GM12891 (cell line): ENCODE results near the gene METRN.

ENCODE experiments used
- PAX5 ChIP-seq: IDR thresholded peaks from 2 replicates; pipeline ENCODE4 v1.6.1; 2011; ENCODE audit warnings: low read length, moderate library complexity, mild to moderate bottlenecking; ENCODE audit not compliant: insufficient read depth, severe bottlenecking
- POLR2A ChIP-seq: IDR thresholded peaks from 2 replicates; pipeline ENCODE4 v1.6.1; 2011; ENCODE audit warnings: low read depth, low read length, control low read depth
- POLR2AphosphoS5 ChIP-seq: IDR thresholded peaks from 2 replicates; pipeline ENCODE4 v1.6.1; 2011; ENCODE audit warnings: low read depth, low read length, control low read depth
- POU2F2 ChIP-seq: IDR thresholded peaks from 2 replicates; pipeline ENCODE4 v1.6.1; 2011; ENCODE audit warnings: low read depth, mild to moderate bottlenecking, control low read depth, low read length, moderate library complexity
- SPI1 ChIP-seq: IDR thresholded peaks from 2 replicates; pipeline ENCODE4 v1.6.1; 2011; ENCODE audit warnings: low read depth, low read length, control low read depth
- TAF1 ChIP-seq: IDR thresholded peaks from 2 replicates; pipeline ENCODE4 v1.6.1; 2011; ENCODE audit warnings: low read depth, low read length, control low read depth

DNA sequence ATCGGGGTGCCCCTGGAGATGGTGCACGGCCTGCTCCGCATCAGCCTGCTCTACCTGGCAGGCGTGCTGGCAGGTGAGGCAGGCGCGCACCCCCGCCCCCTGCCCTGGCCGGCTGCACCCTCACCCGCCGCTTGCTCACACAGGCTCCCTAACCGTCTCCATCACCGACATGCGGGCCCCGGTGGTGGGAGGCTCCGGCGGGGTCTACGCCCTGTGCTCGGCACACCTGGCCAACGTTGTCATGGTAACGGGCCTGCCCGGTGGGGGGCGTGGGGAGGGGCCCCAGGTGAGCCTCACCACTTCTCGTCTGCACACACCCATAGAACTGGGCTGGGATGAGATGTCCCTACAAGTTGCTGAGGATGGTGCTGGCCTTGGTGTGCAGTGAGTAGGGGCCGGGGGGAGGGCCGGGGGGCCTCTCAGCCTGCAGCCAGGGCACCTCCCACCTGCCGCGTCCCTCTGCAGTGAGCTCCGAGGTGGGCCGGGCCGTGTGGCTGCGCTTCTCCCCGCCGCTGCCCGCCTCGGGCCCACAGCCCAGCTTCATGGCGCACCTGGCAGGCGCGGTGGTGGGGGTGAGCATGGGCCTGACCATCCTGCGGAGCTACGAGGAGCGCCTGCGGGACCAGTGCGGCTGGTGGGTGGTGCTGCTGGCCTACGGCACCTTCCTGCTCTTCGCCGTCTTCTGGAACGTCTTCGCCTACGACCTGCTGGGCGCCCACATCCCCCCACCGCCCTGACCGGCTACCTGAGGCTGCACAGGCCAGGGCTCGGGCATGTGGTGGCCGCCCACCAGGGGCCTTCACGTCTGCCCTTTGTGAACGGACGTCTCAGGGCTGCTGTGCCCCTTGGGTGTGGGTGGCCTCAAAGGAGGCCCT, 37.4 kb upstream of the METRN start:
- TF ChIP-seq POLR2A (no peak), POLR2AphosphoS5 (no peak), PAX5 (no peak), TAF1 (no peak), SPI1 (no peak), POU2F2 (no peak)
